Measurements from ENCODE around the gene TRPM1.
A peak's percentile ranks its signal among the peaks of the same experiment; 100 is the strongest.

The TRPM1 gene

GRCh38 chr15:31031471-31032067, 70.0 kb downstream of the TRPM1 start:
- Histone ChIP-seq H3K36me3 (ENCODE audit: insufficient read depth, insufficient read length, low read length) (no peaks in the 10 kb centered on the region), H3K4me3 (ENCODE audit: insufficient read length, low read depth) (no peak overlapping the region), H3K27me3 (ENCODE audit: insufficient read depth, insufficient read length) (no peaks in the 10 kb centered on the region), H3K9me3 (ENCODE audit: insufficient read depth, low read length) (no peaks in the 10 kb centered on the region), H3K9ac (ENCODE audit: insufficient read length, low read depth) (no peak overlapping the region), H3K4me1 (ENCODE audit: insufficient read depth, insufficient read length) (no peaks in the 10 kb centered on the region)
- TF ChIP-seq YY1 (IDR thresholded peaks at IDR 0.05; ENCODE audit: insufficient read depth, insufficient read length): no peak
- TF ChIP-seq ZNF274 (IDR thresholded peaks at IDR 0.05; ENCODE audit: low read depth, low read length): no peak
- TF ChIP-seq SUZ12 (IDR thresholded peaks at IDR 0.05; ENCODE audit: extremely low read depth, insufficient read depth, insufficient read length): no peak
- no peak for DNase-seq (ENCODE audit: low read depth, low spot score)

- Histone ChIP-seq H3K9ac (ENCODE audit: insufficient read length, low read depth) (no peak overlapping the region), H3K4me1 (ENCODE audit: insufficient read depth, insufficient read length) (no peaks in the 10 kb centered on the region), H3K9me3 (ENCODE audit: insufficient read depth, low read length) (no peaks in the 10 kb centered on the region), H3K36me3 (ENCODE audit: insufficient read depth, insufficient read length, low read length) (no peaks in the 10 kb centered on the region), H3K27me3 (ENCODE audit: insufficient read depth, insufficient read length) (no peaks in the 10 kb centered on the region), H3K4me3 (ENCODE audit: insufficient read length, low read depth) (no peak overlapping the region)
- no peak for DNase-seq (ENCODE audit: low read depth, low spot score)
- no peak for TF ChIP-seq ZNF274 (IDR thresholded peaks at IDR 0.05; ENCODE audit: low read depth, low read length)
These were observed 73.5 kb downstream of the TRPM1 start for GRCh38 chr15:31027910-31028578.

- H3K27me3 ChIP-seq (ENCODE audit: insufficient read depth, insufficient read length): no peaks in the 10 kb centered on the region
- TF ChIP-seq YY1 (IDR thresholded peaks at IDR 0.05; ENCODE audit: insufficient read depth, insufficient read length) (no peak), ZNF274 (IDR thresholded peaks at IDR 0.05; ENCODE audit: low read depth, low read length) (no peak), SUZ12 (IDR thresholded peaks at IDR 0.05; ENCODE audit: extremely low read depth, insufficient read depth, insufficient read length) (no peak)
- H3K9ac ChIP-seq (ENCODE audit: insufficient read length, low read depth): no peak overlapping the region
- H3K4me3 ChIP-seq (ENCODE audit: insufficient read length, low read depth): no peak overlapping the region
- H3K36me3 ChIP-seq (ENCODE audit: insufficient read depth, insufficient read length, low read length): no peaks in the 10 kb centered on the region
- no peak for DNase-seq (ENCODE audit: low read depth, low spot score)
- no peaks in the 10 kb centered on the region for H3K4me1 ChIP-seq (ENCODE audit: insufficient read depth, insufficient read length)
- H3K9me3 ChIP-seq (ENCODE audit: insufficient read depth, low read length): no peaks in the 10 kb centered on the region
These were observed 75.5 kb downstream of the TRPM1 start for GRCh38 chr15:31025996-31026395.

- Histone ChIP-seq H3K4me1 (ENCODE audit: insufficient read depth, insufficient read length) (no peaks in the 10 kb centered on the region), H3K4me3 (ENCODE audit: insufficient read length, low read depth) (no peak overlapping the region), H3K9ac (ENCODE audit: insufficient read length, low read depth) (no peak overlapping the region), H3K27me3 (ENCODE audit: insufficient read depth, insufficient read length) (no peaks in the 10 kb centered on the region), H3K9me3 (ENCODE audit: insufficient read depth, low read length) (no peaks in the 10 kb centered on the region), H3K36me3 (ENCODE audit: insufficient read depth, insufficient read length, low read length) (no peaks in the 10 kb centered on the region)
- TF ChIP-seq SUZ12 (IDR thresholded peaks at IDR 0.05; ENCODE audit: extremely low read depth, insufficient read depth, insufficient read length) (no peak), ZNF274 (IDR thresholded peaks at IDR 0.05; ENCODE audit: low read depth, low read length) (no peak), YY1 (IDR thresholded peaks at IDR 0.05; ENCODE audit: insufficient read depth, insufficient read length) (no peak)
- no peak for DNase-seq (ENCODE audit: low read depth, low spot score)
These were observed 76.5 kb downstream of the TRPM1 start for GRCh38 chr15:31024979-31025378.

- Histone ChIP-seq H3K9me3 (ENCODE audit: insufficient read depth, low read length) (no peaks in the 10 kb centered on the region), H3K27me3 (ENCODE audit: insufficient read depth, insufficient read length) (no peaks in the 10 kb centered on the region), H3K4me1 (ENCODE audit: insufficient read depth, insufficient read length) (no peaks in the 10 kb centered on the region), H3K9ac (ENCODE audit: insufficient read length, low read depth) (no peak overlapping the region), H3K4me3 (ENCODE audit: insufficient read length, low read depth) (no peak overlapping the region), H3K36me3 (ENCODE audit: insufficient read depth, insufficient read length, low read length) (no peaks in the 10 kb centered on the region)
- peak; percentile 52 for DNase-seq (ENCODE audit: low read depth, low spot score)
- TF ChIP-seq SUZ12 (IDR thresholded peaks at IDR 0.05; ENCODE audit: extremely low read depth, insufficient read depth, insufficient read length) (no peak), ZNF274 (IDR thresholded peaks at IDR 0.05; ENCODE audit: low read depth, low read length) (no peak), YY1 (IDR thresholded peaks at IDR 0.05; ENCODE audit: insufficient read depth, insufficient read length) (no peak)
These were observed 77.2 kb downstream of the TRPM1 start for GRCh38 chr15:31024330-31024729.

- Histone ChIP-seq H3K9ac (ENCODE audit: insufficient read length, low read depth) (no peak overlapping the region), H3K9me3 (ENCODE audit: insufficient read depth, low read length) (no peaks in the 10 kb centered on the region), H3K4me3 (ENCODE audit: insufficient read length, low read depth) (no peak overlapping the region), H3K27me3 (ENCODE audit: insufficient read depth, insufficient read length) (no peaks in the 10 kb centered on the region), H3K4me1 (ENCODE audit: insufficient read depth, insufficient read length) (no peaks in the 10 kb centered on the region), H3K36me3 (ENCODE audit: insufficient read depth, insufficient read length, low read length) (no peaks in the 10 kb centered on the region)
- no peak for DNase-seq (ENCODE audit: low read depth, low spot score)
- TF ChIP-seq YY1 (IDR thresholded peaks at IDR 0.05; ENCODE audit: insufficient read depth, insufficient read length) (no peak), ZNF274 (IDR thresholded peaks at IDR 0.05; ENCODE audit: low read depth, low read length) (no peak), SUZ12 (IDR thresholded peaks at IDR 0.05; ENCODE audit: extremely low read depth, insufficient read depth, insufficient read length) (no peak)
These were observed 77.7 kb downstream of the TRPM1 start for GRCh38 chr15:31023841-31024240.

DNA sequence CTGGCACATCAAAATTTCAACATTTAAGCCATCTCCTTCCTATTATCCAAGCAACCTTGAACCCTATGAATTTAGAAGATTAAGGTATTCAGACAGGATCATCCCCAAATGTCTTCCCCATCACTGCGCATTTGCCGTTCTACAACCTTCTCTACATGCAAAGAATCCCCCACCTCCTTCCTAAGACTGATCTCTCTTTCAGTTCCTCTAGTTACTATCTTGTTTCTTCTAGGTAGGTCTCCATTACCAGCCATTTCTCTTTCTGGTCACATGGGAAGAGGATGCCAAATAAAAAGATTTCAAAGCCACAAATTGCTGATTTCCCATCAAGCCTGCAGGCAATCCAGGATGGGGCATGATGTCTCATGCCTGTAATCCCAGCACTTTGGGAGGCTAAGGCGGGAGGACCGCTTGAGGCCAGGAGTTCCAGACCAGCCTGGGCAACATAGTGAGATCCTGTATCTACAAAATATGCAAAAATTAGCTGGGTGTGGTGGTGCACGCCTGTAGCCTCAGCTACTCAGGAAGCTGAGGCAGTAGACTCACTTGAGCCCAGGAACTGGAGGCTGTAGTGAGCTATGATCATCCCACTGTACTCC, 80.4 kb downstream of the TRPM1 start:
- Histone ChIP-seq H3K9me3 (ENCODE audit: insufficient read depth, low read length) (no peaks in the 10 kb centered on the region), H3K4me3 (ENCODE audit: insufficient read length, low read depth) (no peak overlapping the region), H3K27me3 (ENCODE audit: insufficient read depth, insufficient read length) (no peaks in the 10 kb centered on the region), H3K9ac (ENCODE audit: insufficient read length, low read depth) (no peak overlapping the region), H3K36me3 (ENCODE audit: insufficient read depth, insufficient read length, low read length) (no peaks in the 10 kb centered on the region), H3K4me1 (ENCODE audit: insufficient read depth, insufficient read length) (no peaks in the 10 kb centered on the region)
- no peak for DNase-seq (ENCODE audit: low read depth, low spot score)
- TF ChIP-seq YY1 (IDR thresholded peaks at IDR 0.05; ENCODE audit: insufficient read depth, insufficient read length) (no peak), ZNF274 (IDR thresholded peaks at IDR 0.05; ENCODE audit: low read depth, low read length) (no peak), SUZ12 (IDR thresholded peaks at IDR 0.05; ENCODE audit: extremely low read depth, insufficient read depth, insufficient read length) (no peak)
